Nephron progenitor cell (in vitro differentiated cells): ENCODE results near the gene PRXL2C.

Source experiments
- DNase-seq: peaks from one replicate; pipeline ENCODE4 v3.0.0; 2021
- H3K27ac Mint-ChIP-seq: 2 replicates; pipeline ENCODE4 v1.8.0; 2021; ENCODE audit warnings: mild to moderate bottlenecking, moderate library complexity, mixed read lengths
- H3K27me3 Mint-ChIP-seq: 2 replicates; pipeline ENCODE4 v1.8.0; 2021; ENCODE audit warnings: mild to moderate bottlenecking, low read depth, mixed read lengths; ENCODE audit not compliant: poor library complexity
- H3K36me3 Mint-ChIP-seq: 2 replicates; pipeline ENCODE4 v1.8.0; 2021; ENCODE audit warnings: low read depth, mixed read lengths
- H3K4me1 Mint-ChIP-seq: 2 replicates; pipeline ENCODE4 v1.8.0; 2021; ENCODE audit warnings: mixed read lengths
- H3K4me3 Mint-ChIP-seq: 2 replicates; pipeline ENCODE4 v1.8.0; 2021; ENCODE audit warnings: mild to moderate bottlenecking, moderate library complexity, mixed read lengths
- H3K9me3 Mint-ChIP-seq: 2 replicates; pipeline ENCODE4 v1.8.0; 2021; ENCODE audit warnings: mild to moderate bottlenecking, moderate library complexity, mixed read lengths
- CTCF ChIP-seq: fragments of 200-600 bp; sonication (generic); IDR thresholded peaks from 2 replicates; pipeline ENCODE4 v1.5.0; 2021; ENCODE audit warnings: antibody characterized with exemption

The PRXL2C gene

GRCh38 chr9:96596601-96597111, 58.5 kb downstream of the PRXL2C start:
- peaks cover 31% of the 10 kb centered on the region for H3K9me3 Mint-ChIP-seq
- H3K4me3 Mint-ChIP-seq: no peak overlapping the region
- no peak for TF ChIP-seq CTCF
- H3K4me1 Mint-ChIP-seq: no peaks in the 10 kb centered on the region
- H3K27ac Mint-ChIP-seq: no peak overlapping the region
- no peak for DNase-seq
- H3K27me3 Mint-ChIP-seq: peaks cover 5% of the 10 kb centered on the region
- peaks cover 48% of the 10 kb centered on the region for H3K36me3 Mint-ChIP-seq
